Spinal cord (tissue), 10 donors: ENCODE results near the gene GRID2. TPM values are rescaled to one million over a fixed set of nuclear protein-coding genes. Genes with fewer than 3 reads are reported as not detected.

Source experiments
- DNase-seq, 6 donors: peaks; one replicate each; pipeline versions ENCODE4 v3.0.0 to v3.0.0-alpha.2; 2013 to 2015; ENCODE audit warnings: low spot score in 6 of 6, low read depth in 4 of 6
- H3K27ac ChIP-seq: one replicate; pipeline ENCODE4 v1.5.1; 2013; ENCODE audit warnings: low read depth, low read length, control low read depth
- H3K27me3 ChIP-seq: one replicate; pipeline ENCODE4 v1.6.1; 2013; ENCODE audit warnings: low read length; ENCODE audit not compliant: control insufficient read depth, insufficient read depth
- H3K36me3 ChIP-seq: one replicate; pipeline ENCODE4 v1.6.1; 2013; ENCODE audit warnings: low read length; ENCODE audit not compliant: control insufficient read depth, insufficient read depth
- H3K4me1 ChIP-seq: one replicate; pipeline ENCODE4 v1.6.1; 2013; ENCODE audit warnings: low read length; ENCODE audit not compliant: control insufficient read depth, insufficient read depth
- H3K4me3 ChIP-seq: one replicate; pipeline ENCODE4 v1.5.1; 2013; ENCODE audit warnings: low read depth, low read length, control low read depth
- H3K9me3 ChIP-seq: one replicate; pipeline ENCODE4 v1.6.1; 2013; ENCODE audit warnings: low read length; ENCODE audit not compliant: control insufficient read depth, insufficient read depth
- WGBS: methylation state at CpG from one replicate; pipeline ENCODE4 v1.1.5; 2013; ENCODE audit warnings: missing lambda C conversion rate; ENCODE audit not compliant: insufficient coverage; 5-methylcytosine and 5-hydroxymethylcytosine counted together
- polyA plus RNA-seq, 2 donors: library from polyadenylated mRNA; unstranded; fragments of 120-200 nt; gene quantifications; one replicate each; pipeline ENCODE4 v1.2.1, GENCODE V29; 2013; ENCODE audit not compliant: insufficient read length in 2 of 2
- total RNA-seq, 2 donors: library from RNA; depleted of rRNA in 1 of 2; stranded (reverse); fragments of 120-200 nt in 1 of 2; fragments of >200 nt in 1 of 2; gene quantifications; one replicate each; pipeline versions ENCODE4 v1.2.3 to v1.2.4, GENCODE V29; 2013 to 2014
- donor health status: healthy.

Gene GRID2
- total and polyA plus RNA-seq, 4 donors, result 17.8 to 40.8 (median 23.4) TPM

GRCh38 chr4:93394545-93395081 lies 1090.8 kb downstream of the GRID2 start:
- Histone ChIP-seq H3K4me3 (no peak overlapping the region), H3K27me3 (no peaks in the 10 kb centered on the region), H3K27ac (no peak overlapping the region), H3K9me3 (no peaks in the 10 kb centered on the region), H3K36me3 (no peaks in the 10 kb centered on the region), H3K4me1 (no peaks in the 10 kb centered on the region)
- no CpG with 5 or more reads among the region's 2 CpGs for WGBS
- DNase-seq, result peak in 1 of 6 donors; percentile 12

GRCh38 chr4:93396272-93396671 lies 1092.5 kb downstream of the GRID2 start:
- Histone ChIP-seq H3K36me3 (no peaks in the 10 kb centered on the region), H3K27ac (no peak overlapping the region), H3K4me1 (no peaks in the 10 kb centered on the region), H3K27me3 (no peaks in the 10 kb centered on the region), H3K4me3 (no peak overlapping the region), H3K9me3 (no peaks in the 10 kb centered on the region)
- no CpG with 5 or more reads among the region's 1 CpG for WGBS
- DNase-seq, result no peak

GRCh38 chr4:93403571-93403970 lies 1099.8 kb downstream of the GRID2 start:
- WGBS, result no CpG with 5 or more reads among the region's 1 CpG
- no peak overlapping the region for H3K27ac ChIP-seq
- no peaks in the 10 kb centered on the region for H3K9me3 ChIP-seq
- no peaks in the 10 kb centered on the region for H3K4me1 ChIP-seq
- DNase-seq, result no peak
- H3K4me3 ChIP-seq, result no peak overlapping the region
- H3K36me3 ChIP-seq, result no peaks in the 10 kb centered on the region
- no peaks in the 10 kb centered on the region for H3K27me3 ChIP-seq

GRCh38 chr4:93407493-93408275 lies 1103.9 kb downstream of the GRID2 start:
- Histone ChIP-seq H3K9me3 (no peaks in the 10 kb centered on the region), H3K4me1 (no peaks in the 10 kb centered on the region), H3K36me3 (no peaks in the 10 kb centered on the region), H3K27ac (no peak overlapping the region), H3K27me3 (no peaks in the 10 kb centered on the region), H3K4me3 (no peak overlapping the region)
- WGBS, result 20% methylated on average over 1 of the region's 8 CpGs
- DNase-seq, result peak in 2 of 6 donors; percentile 16 to 24

GRCh38 chr4:93409035-93409434 lies 1105.3 kb downstream of the GRID2 start:
- Histone ChIP-seq H3K27me3 (no peaks in the 10 kb centered on the region), H3K9me3 (no peaks in the 10 kb centered on the region), H3K4me1 (no peaks in the 10 kb centered on the region), H3K27ac (no peak overlapping the region), H3K4me3 (no peak overlapping the region), H3K36me3 (no peaks in the 10 kb centered on the region)
- DNase-seq, result peak in 1 of 6 donors; percentile 4
- WGBS, result 0% methylated on average over 1 of the region's 1 CpG

- Histone ChIP-seq H3K4me3 (no peak overlapping the region), H3K4me1 (no peaks in the 10 kb centered on the region), H3K27ac (no peak overlapping the region), H3K9me3 (no peaks in the 10 kb centered on the region), H3K27me3 (no peaks in the 10 kb centered on the region), H3K36me3 (no peaks in the 10 kb centered on the region)
- WGBS, result no CpG with 5 or more reads among the region's 1 CpG
- no peak for DNase-seq
Measured at GRCh38 chr4:93414041-93414550, 1110.3 kb downstream of the GRID2 start.

- no peak overlapping the region for H3K4me3 ChIP-seq
- DNase-seq, result peak in 3 of 6 donors; percentile 21 to 47 (median 47)
- no peak overlapping the region for H3K27ac ChIP-seq
- H3K36me3 ChIP-seq, result no peaks in the 10 kb centered on the region
- H3K4me1 ChIP-seq, result no peaks in the 10 kb centered on the region
- no peaks in the 10 kb centered on the region for H3K27me3 ChIP-seq
- no CpG with 5 or more reads among the region's 4 CpGs for WGBS
- no peaks in the 10 kb centered on the region for H3K9me3 ChIP-seq
Measured at GRCh38 chr4:93416344-93417128, 1112.8 kb downstream of the GRID2 start.

- Histone ChIP-seq H3K27ac (no peak overlapping the region), H3K4me1 (no peaks in the 10 kb centered on the region), H3K27me3 (no peaks in the 10 kb centered on the region), H3K9me3 (no peaks in the 10 kb centered on the region), H3K36me3 (no peaks in the 10 kb centered on the region), H3K4me3 (no peak overlapping the region)
- DNase-seq, result peak in 1 of 6 donors; percentile 6
Measured at GRCh38 chr4:93431371-93431770, 1127.6 kb downstream of the GRID2 start.

GRCh38 chr4:93433840-93434239 lies 1130.1 kb downstream of the GRID2 start:
- no peaks in the 10 kb centered on the region for H3K9me3 ChIP-seq
- DNase-seq, result no peak
- H3K4me1 ChIP-seq, result no peaks in the 10 kb centered on the region
- no peaks in the 10 kb centered on the region for H3K27me3 ChIP-seq
- H3K36me3 ChIP-seq, result no peaks in the 10 kb centered on the region
- no peak overlapping the region for H3K4me3 ChIP-seq
- 100% methylated on average over 1 of the region's 3 CpGs for WGBS
- H3K27ac ChIP-seq, result no peak overlapping the region
